ENCODE data around the gene KCNIP4.

KCNIP4 gene

GRCh38 chr4:21181716-21182115 lies 766.9 kb downstream of the KCNIP4 start:
- no peak for DNase-seq

- DNase-seq: no peak
These were observed 770.7 kb downstream of the KCNIP4 start for GRCh38 chr4:21177871-21178270.

- DNase-seq: no peak
These were observed 771.5 kb downstream of the KCNIP4 start for GRCh38 chr4:21177092-21177491.

GRCh38 chr4:21167711-21168110 lies 780.9 kb downstream of the KCNIP4 start:
- no peak for DNase-seq

- DNase-seq: no peak
These were observed 793.2 kb downstream of the KCNIP4 start for GRCh38 chr4:21155367-21155766.

GRCh38 chr4:21139327-21139726 lies 809.2 kb downstream of the KCNIP4 start:
- DNase-seq: no peak

GRCh38 chr4:21136051-21136630 lies 812.4 kb downstream of the KCNIP4 start:
- no peak for DNase-seq

- DNase-seq: no peak
These were observed 813.6 kb downstream of the KCNIP4 start for GRCh38 chr4:21134994-21135393.

GRCh38 chr4:21130606-21131005 lies 818.0 kb downstream of the KCNIP4 start:
- no peak for DNase-seq

GRCh38 chr4:21126014-21126512 lies 822.5 kb downstream of the KCNIP4 start:
- DNase-seq: no peak

GRCh38 chr4:21118301-21118700 lies 830.3 kb downstream of the KCNIP4 start:
- DNase-seq: no peak

GRCh38 chr4:21117541-21118180 lies 830.9 kb downstream of the KCNIP4 start:
- no peak for DNase-seq

GRCh38 chr4:21113496-21114223 lies 834.9 kb downstream of the KCNIP4 start:
- no peak for DNase-seq

GRCh38 chr4:21102667-21103066 lies 845.9 kb downstream of the KCNIP4 start:
- no peak for DNase-seq

GRCh38 chr4:21097865-21098264 lies 850.7 kb downstream of the KCNIP4 start:
- DNase-seq: no peak

- DNase-seq: no peak
These were observed 851.5 kb downstream of the KCNIP4 start for GRCh38 chr4:21097026-21097425.

GRCh38 chr4:21092531-21092930 lies 856.0 kb downstream of the KCNIP4 start:
- DNase-seq: no peak

- DNase-seq: no peak
These were observed 858.4 kb downstream of the KCNIP4 start for GRCh38 chr4:21090094-21090666.

- no peak for DNase-seq
These were observed 865.2 kb downstream of the KCNIP4 start for GRCh38 chr4:21083413-21083812.

- DNase-seq: no peak
These were observed 870.6 kb downstream of the KCNIP4 start for GRCh38 chr4:21077967-21078366.

GRCh38 chr4:21067351-21067750 lies 881.2 kb downstream of the KCNIP4 start:
- no peak for DNase-seq

- DNase-seq: no peak
These were observed 886.7 kb downstream of the KCNIP4 start for GRCh38 chr4:21061902-21062301.

- DNase-seq: no peak
These were observed 902.4 kb downstream of the KCNIP4 start for GRCh38 chr4:21046141-21046540.

Data from right kidney (tissue), 1 donor.